NCI-H1694 treated with DMSO at 0.1 percent for 48 hours (cell line): ENCODE data around the gene HLA-B.

Source experiments
- DNase-seq: peaks from one replicate; lab custom pipeline; 2025; lab: John Stamatoyannopoulos, UW

The HLA-B gene

DNA sequence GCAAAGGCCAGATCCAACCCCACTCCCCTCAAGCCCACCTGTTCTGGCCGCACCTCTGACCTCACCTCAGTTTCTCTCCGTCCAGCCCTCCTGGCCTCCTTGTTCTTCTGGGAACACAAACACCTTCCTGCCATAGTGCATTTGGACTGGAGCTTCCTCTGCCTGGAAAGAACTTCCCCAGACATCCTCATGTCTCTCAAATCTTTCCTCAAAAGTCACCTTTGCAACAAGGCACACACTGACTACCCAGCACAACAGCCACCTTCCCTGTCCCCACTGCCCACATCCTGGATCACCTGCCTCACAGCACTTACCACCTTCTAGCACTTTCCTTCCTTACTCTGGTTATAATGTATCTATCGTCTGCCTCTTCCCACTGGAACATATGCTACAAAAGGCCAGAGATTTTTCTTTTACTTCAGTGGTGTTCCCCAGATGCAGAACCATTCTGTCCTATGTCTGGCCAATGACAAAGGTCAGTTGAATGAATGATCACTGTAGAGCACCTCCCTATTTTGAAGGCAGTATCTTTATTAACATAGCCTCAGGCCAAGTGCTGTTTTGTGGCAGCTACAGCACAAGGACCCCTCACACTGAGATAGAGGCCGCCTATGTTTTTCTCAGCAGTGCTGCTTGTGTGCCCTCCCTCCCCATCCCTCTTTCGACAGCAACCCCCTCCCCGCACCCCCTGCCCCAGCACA is 4.1 kb downstream of the HLA-B start:
- DNase-seq = no peak

- DNase-seq = no peak
These were observed 4.7 kb downstream of the HLA-B start for GRCh38 chr6:31352310-31352682.

- no peak for DNase-seq
These were observed 5.3 kb downstream of the HLA-B start for GRCh38 chr6:31351401-31352309.

- no peak for DNase-seq
These were observed 6.0 kb downstream of the HLA-B start for GRCh38 chr6:31351033-31351380.

GRCh38 chr6:31350196-31351032 is 6.6 kb downstream of the HLA-B start:
- DNase-seq = no peak

- no peak for DNase-seq
These were observed 7.7 kb downstream of the HLA-B start for GRCh38 chr6:31349301-31349700.

DNA sequence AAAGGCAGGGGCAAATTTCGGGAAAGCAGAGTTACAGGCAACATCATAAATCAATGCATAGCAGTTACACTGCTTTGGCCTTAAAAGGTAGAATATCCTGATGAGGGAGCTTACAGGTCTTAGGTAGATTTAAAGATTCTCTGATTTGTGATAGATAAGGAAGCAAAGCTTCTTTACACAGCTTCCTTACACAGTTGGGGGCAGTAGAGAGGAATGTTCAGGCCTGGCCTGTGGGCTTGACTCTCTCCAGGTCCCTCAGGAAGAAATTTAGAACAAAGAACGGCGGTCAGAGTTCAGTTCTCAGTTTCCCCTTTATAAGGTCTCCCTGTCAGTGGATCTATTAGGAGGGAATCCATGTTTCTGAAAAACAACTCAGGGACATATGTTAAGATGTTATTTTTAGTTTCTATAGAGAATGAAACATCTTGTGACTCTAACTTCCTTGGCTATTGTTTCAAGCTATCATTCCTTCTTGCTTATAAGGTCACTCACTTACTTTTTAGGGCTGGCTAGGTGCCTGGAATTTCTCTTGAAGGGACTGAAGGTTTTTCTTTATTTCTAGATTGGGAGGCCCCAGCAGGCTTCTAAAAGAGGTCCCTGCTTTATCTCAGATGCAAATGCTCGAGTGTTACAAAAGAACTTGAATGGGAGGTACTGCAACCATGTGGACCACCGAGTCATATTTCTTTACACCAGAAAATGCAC is 11.8 kb downstream of the HLA-B start:
- DNase-seq = no peak

DNA sequence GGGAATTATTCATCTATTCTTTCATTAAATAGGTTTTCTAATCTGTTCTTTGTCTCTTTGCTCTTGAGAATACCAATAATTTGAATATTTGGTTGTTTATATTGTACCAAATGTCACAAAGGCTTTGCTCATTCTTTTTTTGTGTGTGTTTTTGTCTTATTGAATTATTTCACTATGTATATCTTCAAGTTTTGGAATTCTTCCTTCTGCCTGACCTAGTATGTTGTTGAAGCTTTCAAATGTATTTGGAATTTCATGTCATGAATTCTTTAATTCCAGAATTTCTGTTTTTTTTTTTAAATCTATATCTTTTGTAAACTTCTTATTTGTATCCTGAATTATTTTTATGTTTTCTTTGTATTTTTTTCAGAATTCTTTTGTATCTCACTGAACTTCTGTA is 16.8 kb downstream of the HLA-B start:
- no peak for DNase-seq

DNA sequence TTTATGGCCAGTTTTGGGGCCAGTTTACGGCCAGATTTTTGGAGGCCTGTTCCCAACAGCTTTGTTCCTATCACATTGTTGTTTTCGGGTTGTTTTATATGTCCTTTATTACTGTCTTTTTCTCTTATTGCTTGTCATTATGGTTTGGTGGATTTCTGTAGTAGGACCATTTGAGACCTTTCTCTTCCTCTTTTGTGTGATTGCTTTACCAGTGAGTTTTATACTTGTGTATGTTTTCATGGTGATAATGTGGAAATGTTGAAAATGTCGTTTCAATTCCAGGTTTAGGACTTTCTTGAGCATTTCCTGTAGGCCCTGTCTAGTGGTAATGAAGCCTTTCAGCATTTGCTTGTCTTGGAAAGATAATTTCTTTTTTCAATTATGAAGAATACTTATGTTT is 17.8 kb downstream of the HLA-B start:
- DNase-seq = no peak

DNA sequence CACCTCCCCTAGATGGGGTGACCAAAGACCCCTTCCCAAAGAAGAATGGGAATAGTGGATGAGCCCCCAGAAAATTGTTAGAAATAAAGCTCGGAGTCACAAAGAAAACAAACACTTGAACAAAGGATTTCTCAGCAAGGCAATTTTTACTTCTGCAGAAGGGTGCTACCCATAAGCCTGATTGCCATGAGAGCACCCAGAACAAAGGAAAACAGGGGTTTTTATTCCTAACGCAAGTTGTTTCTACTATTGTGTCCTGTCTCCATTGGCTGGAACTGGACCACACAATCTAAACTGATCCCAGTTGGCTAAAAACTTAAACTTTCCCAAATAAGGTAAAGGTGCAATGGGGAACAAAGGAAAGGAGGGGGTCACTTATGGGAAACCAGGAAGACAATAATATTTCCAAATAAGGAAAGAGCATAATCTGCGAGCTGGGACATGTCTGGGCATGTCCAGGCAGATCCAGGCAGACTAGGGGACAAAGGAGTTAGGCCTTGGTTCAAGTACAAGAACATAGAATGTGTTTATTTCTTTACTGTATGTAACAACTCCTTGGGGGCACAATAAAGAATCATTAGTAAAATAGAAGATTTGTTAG is 20.0 kb downstream of the HLA-B start:
- DNase-seq = no peak

- DNase-seq = no peak
These were observed 24.1 kb downstream of the HLA-B start for GRCh38 chr6:31332637-31333602.

- DNase-seq = no peak
These were observed 28.5 kb downstream of the HLA-B start for GRCh38 chr6:31328355-31328960.

DNA sequence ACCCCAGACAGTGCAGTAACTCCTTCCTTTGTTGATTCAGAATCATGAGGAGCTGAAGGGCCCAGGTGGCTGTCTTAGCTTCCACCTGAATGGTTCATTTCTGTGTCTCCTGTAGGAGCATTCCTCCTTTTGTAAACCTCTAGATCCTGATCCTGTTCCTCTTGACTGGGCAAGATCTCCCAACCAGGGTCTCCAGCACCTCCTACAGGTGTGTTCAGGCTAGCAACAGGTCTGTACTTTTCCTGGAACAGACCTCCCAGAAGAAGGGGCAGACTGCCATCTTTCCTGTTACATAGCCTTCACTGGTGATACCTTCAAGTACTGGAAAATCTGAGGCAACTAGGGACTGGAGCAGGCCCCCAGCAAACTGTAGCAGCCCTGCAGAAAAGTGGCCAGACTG is 35.2 kb downstream of the HLA-B start:
- DNase-seq = no peak

DNA sequence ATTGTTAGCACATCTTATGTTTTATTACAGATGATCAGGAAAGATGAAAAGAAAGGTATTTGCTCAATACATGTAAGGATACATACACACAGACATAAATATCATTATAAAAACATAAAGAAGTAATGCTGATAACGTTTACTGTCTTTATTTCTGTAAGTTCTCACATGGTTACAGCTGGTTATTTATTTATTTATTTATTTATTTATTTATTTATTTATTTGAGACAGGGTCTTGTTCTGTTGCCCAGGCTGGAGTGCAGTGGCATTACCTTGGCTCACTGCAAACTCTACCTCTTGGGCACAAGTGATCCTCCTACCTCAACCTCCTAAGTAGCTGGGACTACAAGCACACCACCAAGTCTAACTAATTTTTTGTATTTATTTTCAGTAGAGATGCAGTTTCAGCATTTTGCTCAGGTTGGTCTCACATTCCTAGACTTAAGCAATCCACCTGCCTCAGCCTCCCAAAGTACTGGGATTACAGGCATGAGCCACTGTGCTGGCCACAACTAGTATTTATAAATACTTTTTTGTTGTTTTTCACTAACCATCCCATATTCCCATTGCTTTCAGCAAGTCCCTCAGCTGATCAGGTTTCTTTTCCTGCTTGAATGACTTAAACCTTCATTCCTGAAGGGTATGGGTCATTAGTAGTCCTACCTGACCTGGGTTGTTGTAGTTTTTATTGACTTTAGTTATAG is 35.8 kb downstream of the HLA-B start:
- no peak for DNase-seq

DNA sequence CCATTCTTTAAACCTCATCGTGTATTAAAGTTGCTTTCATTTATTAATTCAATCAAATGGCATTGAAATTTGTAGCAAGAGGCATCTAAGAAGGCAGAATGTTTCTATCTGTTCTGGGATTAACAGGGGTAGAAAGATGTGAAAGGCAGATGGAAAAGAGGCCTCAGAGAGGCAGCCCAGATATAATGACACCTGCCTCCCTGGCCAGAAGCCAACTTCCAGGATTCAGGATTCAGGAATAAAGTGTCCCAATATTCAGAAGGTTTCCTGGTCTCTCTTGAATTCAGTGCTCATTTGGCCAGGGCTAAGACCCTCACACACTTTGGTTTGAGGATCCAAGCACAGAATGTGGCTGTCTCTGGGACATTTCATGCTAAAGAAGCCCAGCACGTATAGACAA is 39.9 kb downstream of the HLA-B start:
- DNase-seq = no peak

DNA sequence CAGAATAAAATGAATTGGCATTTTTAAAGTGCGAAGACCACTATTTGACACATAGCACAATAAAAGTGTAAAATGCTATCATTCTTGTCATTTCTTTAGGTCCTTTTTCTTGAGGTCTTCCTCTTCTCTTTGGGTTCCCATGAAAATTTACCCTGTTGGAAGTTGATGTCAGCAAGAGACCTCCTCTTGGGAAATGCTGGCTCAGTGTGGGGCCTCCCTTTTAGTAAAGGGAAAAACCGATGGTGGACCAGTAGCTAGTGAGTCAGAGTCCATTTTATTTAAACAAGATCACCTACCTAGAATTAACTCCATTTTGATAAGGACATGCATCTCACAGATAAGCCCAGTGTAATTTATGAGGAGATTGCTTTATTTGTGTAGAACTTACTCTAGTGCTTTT is 47.3 kb downstream of the HLA-B start:
- DNase-seq = no peak

DNA sequence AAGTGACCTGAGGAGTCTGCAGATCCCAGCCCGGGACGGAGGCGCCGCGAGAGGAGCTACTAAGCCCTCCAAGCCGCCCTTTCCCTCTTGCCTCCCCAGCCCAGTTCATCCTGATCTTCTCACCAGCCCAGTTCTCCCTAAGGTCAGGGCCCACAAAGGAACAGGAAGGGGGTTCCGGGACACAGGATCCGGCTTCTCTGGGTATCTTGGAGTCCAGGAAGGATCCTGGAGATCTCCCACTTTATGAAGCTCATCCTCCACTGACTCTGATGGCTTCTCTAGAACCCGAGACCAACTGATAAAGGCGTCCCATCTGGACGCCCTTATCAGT is 48.2 kb downstream of the HLA-B start:
- no peak for DNase-seq

DNA sequence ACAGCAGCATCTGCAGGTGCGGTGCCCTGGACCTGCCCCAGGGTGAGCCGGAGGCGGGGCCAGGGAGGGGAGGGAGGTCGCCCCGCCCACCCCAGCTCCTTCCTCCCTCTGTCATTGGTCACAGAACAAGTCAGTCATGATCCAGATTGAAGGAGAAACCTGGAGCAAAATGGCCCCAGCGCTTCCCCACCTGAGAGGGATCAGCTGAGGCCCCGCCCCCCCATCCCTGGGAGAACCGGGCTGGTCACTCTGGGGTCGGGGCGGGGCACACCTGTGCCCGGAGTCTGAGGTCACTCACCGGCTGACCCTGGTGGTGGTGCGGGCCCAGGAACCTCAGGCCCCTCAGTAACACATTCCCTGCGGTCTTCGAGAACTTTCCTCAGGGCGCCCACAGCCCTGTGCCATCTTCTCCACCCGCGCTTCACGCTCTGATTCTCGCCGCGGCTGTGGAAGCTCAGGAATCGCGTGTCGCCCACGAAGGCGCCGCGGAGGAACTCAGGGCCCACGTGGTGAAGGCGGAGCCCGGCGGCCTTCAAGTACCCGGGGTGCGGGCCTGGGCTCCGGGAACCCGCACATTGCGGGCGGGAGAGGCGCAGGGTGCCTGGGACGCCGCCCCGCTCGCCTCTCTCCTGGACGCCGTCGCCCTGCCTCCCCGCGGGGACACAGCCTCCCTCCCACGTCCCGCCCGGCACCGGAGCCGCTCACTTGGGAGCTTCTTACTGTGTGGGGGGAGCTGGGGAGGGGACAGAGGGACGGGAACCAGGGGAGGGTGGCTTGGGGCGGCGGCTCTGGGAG is 48.7 kb downstream of the HLA-B start:
- DNase-seq = no peak

DNA sequence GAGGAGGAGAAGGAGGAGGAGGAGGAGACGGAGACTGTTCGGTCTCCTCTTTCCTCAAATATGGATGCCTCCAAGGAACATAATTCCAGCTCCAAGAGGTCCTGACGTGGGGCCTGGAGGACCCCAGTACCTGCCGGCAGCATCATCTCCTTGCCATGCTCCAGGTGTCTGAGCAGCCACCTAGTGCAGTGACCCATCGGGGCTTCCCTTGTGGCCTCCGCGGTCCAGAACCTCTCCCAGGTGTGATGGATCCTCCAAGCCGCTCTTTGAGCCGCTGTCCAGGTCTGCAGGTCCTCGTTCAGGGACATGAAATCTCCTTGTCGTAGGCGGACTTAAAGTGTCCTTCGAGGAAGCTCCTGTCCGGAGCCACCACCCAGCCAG is 49.3 kb downstream of the HLA-B start:
- no peak for DNase-seq
